ENCODE measurements around the gene LYRM7. TPM values are rescaled to one million over a fixed set of nuclear protein-coding genes. Genes with fewer than 3 reads are reported as not detected.

Gene LYRM7
- total and polyA plus RNA-seq, 10 of the 15 experiments (the other 5 are each of a cell fraction or from before 2014, with no cell fraction given), result 9.2 to 68.8 (median 20.2) TPM

DNA sequence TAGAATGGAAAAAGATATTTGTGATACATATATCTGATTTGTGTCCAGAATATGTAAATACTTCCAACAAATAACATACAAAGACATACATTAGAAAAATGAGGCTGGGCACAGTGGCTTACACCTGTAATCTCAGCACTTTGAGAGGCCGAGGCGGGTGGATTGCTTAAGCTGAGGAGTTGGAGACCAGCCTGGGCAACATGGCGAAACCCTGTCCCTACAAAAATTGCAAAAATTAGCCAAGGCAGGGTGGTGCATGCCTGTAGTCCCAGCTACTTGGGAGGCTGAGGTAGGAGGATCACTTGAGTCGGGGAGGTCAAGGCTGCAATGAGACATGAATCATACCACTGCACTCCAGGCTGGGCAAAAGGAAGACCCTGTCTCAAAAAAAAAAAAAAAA is 47.0 kb downstream of the LYRM7 start:
- H3K79me2 ChIP-seq (ENCODE audit: control insufficient read depth, insufficient read depth, low read length), result peaks cover 99% of the 10 kb centered on the region
- peaks cover 17% of the 10 kb centered on the region; the same call in 1 of the 2 replicates for H3K4me1 ChIP-seq (ENCODE audit: control insufficient read depth, insufficient read depth, low read length)
- CTCF ChIA-PET, result no interaction called here
- POLR2A ChIA-PET, result interaction anchor here (0.7 to 19.3 kb wide), 5 partner anchors 11 to 298 kb away, joined by 3 to 309 read pairs (median 9); partner anchors contain the start of gene CDC42SE2
- intact Hi-C loops (cut with micrococcal nuclease; ENCODE audit: unreplicated experiment), result no loop called here
- no peaks in the 10 kb centered on the region for H3K36me3 ChIP-seq (ENCODE audit: control insufficient read depth in 2 of 2, insufficient read depth in 2 of 2, low read length in 1 of 2)
- H3K27me3 ChIP-seq (replicated peaks in 1 of 2; ENCODE audit: control insufficient read depth in 2 of 2, insufficient read depth in 2 of 2, low read length in 1 of 2), result no peaks in the 10 kb centered on the region
- TF ChIP-seq HDGF (IDR thresholded peaks at IDR 0.05) (peak; percentile 24; the same call in 1 of the 2 replicates), HCFC1 (IDR thresholded peaks at IDR 0.05; ENCODE audit: low read length) (no peak), CHD1 (IDR thresholded peaks at IDR 0.05; ENCODE audit: low read depth, low read length) (no peak), TCF7 (IDR thresholded peaks at IDR 0.05; ENCODE audit: borderline replicate concordance) (no peak), RAD21 (IDR thresholded peaks at IDR 0.05; ENCODE audit: insufficient read depth, low read depth, low read length) (no peak), SIN3A (IDR thresholded peaks at IDR 0.05; ENCODE audit: low read depth, low read length) (no peak), ZNF622 (IDR thresholded peaks at IDR 0.05) (no peak)
- TF ChIP-seq, protein P1, sequence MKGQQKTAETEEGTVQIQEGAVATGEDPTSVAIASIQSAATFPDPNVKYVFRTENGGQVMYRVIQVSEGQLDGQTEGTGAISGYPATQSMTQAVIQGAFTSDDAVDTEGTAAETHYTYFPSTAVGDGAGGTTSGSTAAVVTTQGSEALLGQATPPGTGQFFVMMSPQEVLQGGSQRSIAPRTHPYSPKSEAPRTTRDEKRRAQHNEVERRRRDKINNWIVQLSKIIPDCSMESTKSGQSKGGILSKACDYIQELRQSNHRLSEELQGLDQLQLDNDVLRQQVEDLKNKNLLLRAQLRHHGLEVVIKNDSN (IDR thresholded peaks at IDR 0.05; ENCODE audit: borderline replicate concordance, extremely low read length, insufficient read depth, low read depth, low read length), result no peak
- no peak overlapping the region for H2AFZ ChIP-seq (ENCODE audit: control insufficient read depth, low read depth, low read length)
- H3K4me2 ChIP-seq (ENCODE audit: control insufficient read depth, insufficient read depth), result peak overlapping the region; percentile 56
- RAD21 ChIA-PET (ENCODE audit: unreplicated experiment), result interaction anchor here (1.2 to 10.4 kb wide), 4 partner anchors 36 to 53 kb away, joined by 4 to 161 read pairs (median 5); partner anchors contain the start of gene HINT1
- no peak overlapping the region for H3K4me3 ChIP-seq
- H4K20me1 ChIP-seq (ENCODE audit: control insufficient read depth, insufficient read depth), result no peaks in the 10 kb centered on the region
- no peak for FAIRE-seq
- H3K9me3 ChIP-seq (replicated peaks; ENCODE audit: control insufficient read depth, insufficient read depth, low read length), result no peaks in the 10 kb centered on the region
- H3K9ac ChIP-seq (ENCODE audit: control insufficient read depth, insufficient read depth, low read length), result no peak overlapping the region
- no peak for ATAC-seq
- H3K27ac ChIP-seq (ENCODE audit: control insufficient read depth, insufficient read depth), result peak overlapping the region; percentile 16
- SMC1A ChIA-PET (ENCODE audit: uncharacterized antibody, unreplicated experiment), result interaction anchor here (0.6 to 26.7 kb wide), 3 partner anchors 9 to 64 kb away, joined by 3 to 1218 read pairs (median 3); partner anchors contain the start of gene CDC42SE2
- DNase-seq (ENCODE audit: low read depth, low spot score), result no peak
- WGBS (ENCODE audit: insufficient coverage, insufficient replicate concordance, low lambda C conversion rate, missing lambda C conversion rate), result 99% methylated on average over 4 of the region's 4 CpGs
- in situ Hi-C loops (cut with MboI), result no loop called here
- BruUV-seq (replicated peaks), result no TSS peak
